LNCAP (cell line): ENCODE results near the gene RAB27A.

Experiments
- CTCF ChIP-seq: fragments of 450-650 bp; IDR thresholded peaks from 2 replicates; pipeline ENCODE4 v1.5.1; 2017; ENCODE audit warnings: mild to moderate bottlenecking

The RAB27A gene

GRCh38 chr15:55257938-55258337 lies 31.7 kb downstream of the RAB27A start:
- no peak for TF ChIP-seq CTCF

GRCh38 chr15:55257012-55257670 lies 32.5 kb downstream of the RAB27A start:
- TF ChIP-seq CTCF = no peak

GRCh38 chr15:55256281-55257011 lies 33.2 kb downstream of the RAB27A start:
- TF ChIP-seq CTCF = no peak

GRCh38 chr15:55255714-55256113 lies 33.9 kb downstream of the RAB27A start:
- TF ChIP-seq CTCF = no peak

GRCh38 chr15:55254916-55255679 lies 34.5 kb downstream of the RAB27A start:
- TF ChIP-seq CTCF = no peak

- no peak for TF ChIP-seq CTCF
Observed at GRCh38 chr15:55253580-55253979, 36.0 kb downstream of the RAB27A start.

GRCh38 chr15:55250941-55251340 lies 38.7 kb downstream of the RAB27A start:
- no peak for TF ChIP-seq CTCF
